GM21526 (cell line): ENCODE measurements around the gene RASA3.
"Not testable (repeated sequence)": the region's sequence is repeated elsewhere in the genome, so short reads cannot be mapped to it uniquely, and the experiment has no call there.

Experiments used
- ATAC-seq: cut with Tn5 transposase; IDR thresholded peaks from one replicate; pipeline ENCODE4 v1.9.1; 2021; ENCODE audit warnings: moderate library complexity; ENCODE audit not compliant: unreplicated experiment, low FRiP score

RASA3 gene

DNA sequence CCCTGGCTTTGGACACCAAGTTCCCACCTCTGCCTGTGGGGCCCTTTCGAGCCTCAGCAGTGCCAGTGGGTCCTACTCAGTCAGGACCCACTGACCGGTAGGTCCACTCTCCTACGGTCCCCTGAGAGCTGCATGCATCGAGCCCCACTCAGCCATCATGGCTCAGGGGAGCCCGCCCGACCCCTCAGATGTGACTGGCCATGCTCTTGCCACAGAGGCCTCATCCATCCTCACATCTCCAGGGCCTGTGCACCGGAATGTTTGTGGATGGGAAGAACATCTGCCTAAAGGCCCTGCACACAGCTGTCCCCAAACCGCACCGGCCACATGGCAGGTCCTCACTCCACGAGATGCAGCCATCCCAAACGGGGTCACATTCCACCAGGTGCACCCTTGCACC is 105.9 kb downstream of the RASA3 start:
- no peak for ATAC-seq

- ATAC-seq: no peak
Observed at GRCh38 chr13:114025714-114026431, 106.5 kb downstream of the RASA3 start.

GRCh38 chr13:114025405-114025713 is 107.1 kb downstream of the RASA3 start:
- no peak for ATAC-seq

DNA sequence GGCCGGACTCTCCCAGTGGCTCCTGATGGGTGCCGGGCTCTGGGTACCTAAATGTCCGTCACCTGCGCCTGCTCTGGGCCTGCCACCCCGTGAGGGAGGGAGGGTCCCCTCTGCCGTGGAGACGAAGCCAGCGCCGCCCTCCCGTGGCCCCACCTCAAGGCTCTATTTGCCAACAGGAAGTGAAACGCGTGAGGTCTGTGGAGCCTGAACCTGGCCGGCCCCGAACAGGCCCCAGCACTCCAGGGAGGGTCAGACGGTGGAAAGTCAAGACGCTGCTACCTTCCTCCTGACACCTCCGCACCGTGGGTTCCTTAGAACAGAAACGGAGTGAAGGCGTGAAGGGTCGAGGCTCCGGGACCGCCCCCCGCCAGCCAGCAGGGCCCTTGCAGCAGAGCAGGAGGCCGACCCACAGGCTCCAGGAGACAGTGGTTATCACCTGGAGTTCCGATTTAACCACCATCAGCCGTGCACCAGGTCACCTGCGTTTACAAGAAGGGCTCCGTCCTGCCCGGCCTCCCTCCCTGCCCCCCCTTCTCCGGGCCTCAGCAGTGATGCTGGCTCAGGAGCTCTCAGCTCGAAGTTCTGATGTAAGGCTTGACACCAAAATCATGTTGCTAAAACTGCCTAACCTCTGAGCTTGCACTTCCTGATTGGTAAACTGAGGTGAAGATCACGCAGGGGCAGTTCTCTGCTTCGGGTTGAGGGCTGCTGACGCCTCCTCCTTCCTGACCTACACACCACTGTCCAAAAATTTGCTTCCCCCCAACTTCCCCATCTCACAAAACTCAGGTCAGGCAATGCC is 107.6 kb downstream of the RASA3 start:
- peak; percentile 75 for ATAC-seq

GRCh38 chr13:114023716-114024602 is 108.5 kb downstream of the RASA3 start:
- no peak for ATAC-seq

GRCh38 chr13:114022876-114023275 is 109.5 kb downstream of the RASA3 start:
- ATAC-seq: no peak

DNA sequence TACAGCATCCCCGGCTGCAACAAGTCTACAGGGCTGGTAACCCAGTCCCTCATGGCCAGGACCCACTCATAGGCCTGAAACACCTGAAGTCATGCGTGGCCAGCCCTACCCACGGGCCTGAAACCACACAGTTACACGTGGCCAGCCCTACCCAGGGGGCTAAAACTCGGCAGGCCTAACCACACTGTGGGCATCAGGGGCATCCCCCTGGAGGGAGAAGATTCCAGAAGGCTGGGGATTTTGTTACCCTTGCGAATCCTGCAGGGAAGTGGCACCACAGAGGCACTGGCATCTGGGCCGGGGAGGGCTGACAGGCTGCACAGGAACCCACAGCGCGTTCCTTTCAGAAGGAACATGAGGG is 110.1 kb downstream of the RASA3 start:
- ATAC-seq: no peak

- ATAC-seq: no peak
Observed at GRCh38 chr13:114021464-114022308, 110.7 kb downstream of the RASA3 start.

DNA sequence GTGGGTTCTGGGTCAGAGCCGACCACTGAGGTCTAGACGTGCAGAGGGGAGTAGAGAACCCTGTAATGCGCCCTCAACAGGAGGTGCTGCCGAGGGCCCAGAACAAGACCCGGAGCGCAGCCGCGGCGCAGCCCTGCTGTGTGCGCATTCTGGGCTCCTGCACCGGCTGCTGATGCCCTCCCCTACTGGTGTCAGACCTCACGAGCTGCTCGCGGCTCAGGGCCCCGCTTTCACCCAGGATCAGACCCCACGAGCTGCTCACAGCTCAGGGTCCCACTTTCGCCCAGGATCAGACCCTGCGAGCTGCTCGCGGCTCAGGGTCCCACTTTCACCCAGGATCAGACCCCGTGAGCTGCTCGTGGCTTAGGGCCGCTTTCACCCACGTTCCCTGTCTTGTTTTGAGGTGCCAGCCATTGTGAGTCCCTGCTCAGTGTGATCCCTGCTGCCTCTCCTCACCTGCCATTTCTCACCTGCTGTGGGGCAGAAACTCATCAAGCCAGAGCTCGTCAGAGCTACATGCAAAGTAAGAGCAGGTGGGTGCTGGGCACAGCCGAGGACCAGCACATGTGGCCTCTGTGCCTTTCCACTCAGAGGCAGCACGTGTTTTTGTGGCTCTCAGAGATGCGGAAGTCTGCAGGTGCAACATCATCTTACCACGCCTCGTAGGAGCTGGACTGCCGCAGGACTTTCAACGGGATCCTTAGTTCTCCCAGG is 111.5 kb downstream of the RASA3 start:
- ATAC-seq: no peak

DNA sequence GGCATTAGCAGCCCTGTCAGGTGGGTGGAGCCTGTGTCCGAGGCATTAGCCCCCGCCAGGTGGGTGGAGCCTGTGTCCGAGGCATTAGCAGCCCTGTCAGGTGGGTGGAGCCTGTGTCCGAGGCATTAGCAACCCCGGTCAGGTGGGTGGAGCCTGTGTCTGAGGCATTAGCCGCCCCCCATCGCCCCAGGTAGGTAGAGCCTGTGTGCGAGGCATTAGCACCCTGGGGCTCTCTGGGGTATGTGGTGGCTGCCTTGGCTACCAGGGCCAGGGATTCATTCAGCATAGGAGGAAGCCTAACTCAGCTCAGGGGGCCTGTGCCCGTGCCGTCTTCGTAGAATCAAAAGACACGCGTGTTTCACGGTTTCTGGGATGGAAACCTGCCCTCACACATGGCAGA is 112.3 kb downstream of the RASA3 start:
- ATAC-seq: not testable (repeated sequence)

GRCh38 chr13:114019367-114019766 is 113.1 kb downstream of the RASA3 start:
- ATAC-seq: no peak

DNA sequence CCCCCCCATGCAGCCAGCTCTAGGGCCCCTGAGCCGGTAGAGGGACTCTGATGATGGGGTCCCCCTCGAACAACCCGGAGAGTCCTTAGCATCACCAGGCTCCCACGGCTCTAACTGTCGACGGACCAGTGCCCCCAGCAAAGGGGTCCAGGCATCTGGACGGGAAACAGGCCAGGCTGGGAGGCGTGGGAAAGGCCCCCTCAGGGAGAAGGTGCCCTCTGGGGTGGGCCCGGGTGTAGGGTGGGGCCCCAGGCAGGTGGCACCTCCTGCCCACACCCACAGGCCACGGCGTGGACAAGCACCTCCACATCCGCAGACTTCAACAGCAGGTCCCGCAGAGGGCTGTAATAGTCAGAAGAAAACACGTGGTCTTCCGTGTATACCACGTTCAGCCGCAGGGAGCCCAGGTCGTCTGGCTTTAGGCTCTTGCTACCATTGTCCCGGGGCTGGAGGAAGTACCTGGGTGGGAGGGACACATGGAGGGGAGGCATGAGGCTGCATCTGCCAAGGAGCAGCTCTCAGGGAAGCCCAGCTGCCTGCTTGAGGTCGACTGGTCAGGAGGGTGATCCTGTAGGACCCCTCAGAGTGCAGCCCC is 113.9 kb downstream of the RASA3 start:
- ATAC-seq: no peak

- ATAC-seq: no peak
Observed at GRCh38 chr13:114017966-114018365, 114.5 kb downstream of the RASA3 start.

GRCh38 chr13:114017028-114017630 is 115.3 kb downstream of the RASA3 start:
- ATAC-seq: no peak

GRCh38 chr13:114016321-114017027 is 115.9 kb downstream of the RASA3 start:
- ATAC-seq: no peak

DNA sequence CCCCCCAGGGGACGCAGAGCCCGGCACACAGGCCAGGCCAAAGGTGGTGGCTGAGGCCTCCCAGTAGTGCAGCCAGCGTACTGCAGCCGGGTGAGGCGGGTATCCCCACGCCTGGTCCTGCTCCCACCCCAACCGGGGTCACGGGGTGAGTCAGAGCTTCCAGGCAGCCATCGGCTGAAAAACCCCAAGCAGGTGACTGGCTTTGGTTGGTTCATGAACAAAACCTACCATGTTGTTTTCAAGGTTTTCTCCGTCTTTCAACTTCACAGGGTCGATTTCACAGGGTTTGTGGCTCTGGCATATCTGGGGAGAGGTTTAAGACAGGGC is 116.5 kb downstream of the RASA3 start:
- ATAC-seq: no peak

DNA sequence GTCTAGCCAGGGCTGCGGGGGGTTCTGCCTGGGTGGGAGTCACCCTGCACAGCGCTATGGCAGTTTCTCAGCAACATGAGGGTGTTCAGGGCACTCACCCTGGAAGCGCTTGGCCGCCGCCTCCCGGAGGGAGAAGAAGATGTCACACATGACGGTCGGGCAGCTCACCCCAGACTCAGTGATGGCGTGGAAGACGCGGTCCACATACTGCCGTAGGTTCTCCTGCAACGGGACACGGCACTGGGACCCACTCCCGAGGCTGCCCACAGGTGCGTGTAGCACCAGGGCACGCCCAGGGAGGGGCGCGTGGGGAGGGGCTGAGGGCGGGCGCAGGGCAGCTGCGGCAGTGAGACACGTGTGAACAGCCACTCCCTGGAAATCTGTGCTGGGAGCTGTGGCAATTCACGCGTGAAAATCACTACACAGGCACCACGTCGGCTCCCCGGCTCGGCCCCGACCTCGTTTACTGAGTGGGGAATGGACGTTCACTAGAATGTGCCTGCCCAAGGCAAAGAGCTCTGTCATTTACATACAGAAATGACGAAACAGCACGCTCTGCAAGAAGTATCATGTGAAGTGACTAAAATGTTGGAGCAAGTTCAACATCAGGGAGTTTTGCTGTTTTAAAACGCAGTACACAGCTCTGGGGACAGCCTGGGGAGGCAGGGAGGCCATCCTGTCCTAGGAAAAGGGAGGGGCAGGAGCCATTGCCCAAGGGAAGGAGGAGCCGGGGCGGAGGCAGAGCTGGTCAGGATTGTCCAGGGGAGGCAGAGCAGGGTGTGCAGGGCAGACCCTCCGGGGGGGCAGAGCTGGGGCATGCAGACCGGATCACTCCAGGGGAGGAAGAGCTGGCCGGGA is 117.1 kb downstream of the RASA3 start:
- no peak for ATAC-seq
